ENCODE results near the gene CCDC136.
A peak's percentile ranks its signal among the peaks of the same experiment; 100 is the strongest.

CCDC136 gene

DNA sequence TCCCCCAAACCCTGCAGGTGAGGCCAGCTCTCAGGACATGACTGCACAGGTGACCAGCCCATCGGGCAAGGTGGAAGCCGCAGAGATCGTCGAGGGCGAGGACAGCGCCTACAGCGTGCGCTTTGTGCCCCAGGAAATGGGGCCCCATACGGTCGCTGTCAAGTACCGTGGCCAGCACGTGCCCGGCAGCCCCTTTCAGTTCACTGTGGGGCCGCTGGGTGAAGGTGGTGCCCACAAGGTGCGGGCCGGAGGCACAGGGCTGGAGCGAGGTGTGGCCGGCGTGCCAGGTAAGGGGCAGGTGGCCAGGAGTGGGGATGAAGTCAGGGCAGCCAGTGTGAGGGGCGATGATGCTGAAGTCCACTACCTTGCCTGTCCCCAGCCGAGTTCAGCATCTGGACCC is 62.6 kb downstream of the CCDC136 start:
- no peak for DNase-seq (ENCODE audit: low read depth, low spot score)

DNA sequence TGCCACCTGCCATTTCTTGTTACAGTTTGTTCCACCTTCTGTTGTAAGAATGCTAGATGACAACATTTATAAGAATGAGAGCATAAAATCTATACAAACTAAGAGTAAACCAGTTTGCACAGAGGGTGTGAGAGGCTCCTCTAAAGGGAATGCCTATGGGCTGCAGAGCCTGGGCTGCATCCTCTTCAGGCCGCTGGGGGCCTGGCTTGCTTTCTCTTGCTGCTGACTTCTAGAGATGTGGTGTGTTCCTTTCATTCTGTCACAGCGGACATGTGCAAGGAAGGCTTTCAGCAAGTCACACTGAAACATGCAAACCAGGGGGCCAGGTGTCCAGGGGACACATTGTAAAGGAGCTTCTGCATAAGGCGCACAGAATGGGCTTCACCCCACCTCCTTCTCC is 63.8 kb downstream of the CCDC136 start:
- no peak for DNase-seq (ENCODE audit: low read depth, low spot score)
- H3K4me3 ChIP-seq (ENCODE audit: low read length) = no peak overlapping the region

More for the DNA sequence above, 62.6 kb downstream of the CCDC136 start:
- H3K4me3 ChIP-seq (ENCODE audit: low read length) = no peak overlapping the region

DNA sequence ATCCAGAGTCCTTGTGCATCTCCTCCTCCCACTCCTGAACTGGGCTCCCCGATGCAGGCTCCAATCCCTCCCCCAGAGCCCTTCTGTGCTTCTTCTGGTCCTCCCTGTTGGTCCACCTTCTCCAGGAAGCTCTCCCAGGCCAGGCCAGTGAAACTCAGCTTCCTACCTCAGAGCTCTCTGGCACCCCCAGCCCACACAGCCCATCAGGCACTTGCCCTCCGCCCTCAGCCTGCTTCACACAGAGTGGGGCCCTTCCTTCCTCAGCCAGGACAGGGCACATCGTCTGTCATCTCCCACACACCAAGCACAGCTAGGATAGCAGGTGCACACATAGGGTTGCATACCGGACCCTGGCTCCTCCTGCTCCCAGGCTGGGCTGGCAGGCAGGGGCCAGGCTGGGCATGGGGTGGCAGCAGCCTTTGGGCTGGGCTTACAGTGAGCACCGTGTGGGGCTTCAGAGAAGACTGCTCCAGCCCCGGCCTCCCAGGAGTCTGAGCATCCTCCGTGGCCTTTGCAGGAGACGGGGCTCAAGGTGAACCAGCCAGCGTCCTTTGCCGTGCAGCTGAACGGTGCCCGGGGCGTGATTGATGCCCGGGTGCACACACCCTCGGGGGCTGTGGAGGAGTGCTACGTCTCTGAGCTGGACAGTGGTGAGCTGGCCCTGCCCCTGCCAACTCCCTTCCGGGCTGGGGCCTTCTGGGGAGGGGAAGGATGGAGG is 64.4 kb downstream of the CCDC136 start:
- DNase-seq (ENCODE audit: low read depth, low spot score) = no peak
- no peak overlapping the region for H3K4me3 ChIP-seq (ENCODE audit: low read length)

DNA sequence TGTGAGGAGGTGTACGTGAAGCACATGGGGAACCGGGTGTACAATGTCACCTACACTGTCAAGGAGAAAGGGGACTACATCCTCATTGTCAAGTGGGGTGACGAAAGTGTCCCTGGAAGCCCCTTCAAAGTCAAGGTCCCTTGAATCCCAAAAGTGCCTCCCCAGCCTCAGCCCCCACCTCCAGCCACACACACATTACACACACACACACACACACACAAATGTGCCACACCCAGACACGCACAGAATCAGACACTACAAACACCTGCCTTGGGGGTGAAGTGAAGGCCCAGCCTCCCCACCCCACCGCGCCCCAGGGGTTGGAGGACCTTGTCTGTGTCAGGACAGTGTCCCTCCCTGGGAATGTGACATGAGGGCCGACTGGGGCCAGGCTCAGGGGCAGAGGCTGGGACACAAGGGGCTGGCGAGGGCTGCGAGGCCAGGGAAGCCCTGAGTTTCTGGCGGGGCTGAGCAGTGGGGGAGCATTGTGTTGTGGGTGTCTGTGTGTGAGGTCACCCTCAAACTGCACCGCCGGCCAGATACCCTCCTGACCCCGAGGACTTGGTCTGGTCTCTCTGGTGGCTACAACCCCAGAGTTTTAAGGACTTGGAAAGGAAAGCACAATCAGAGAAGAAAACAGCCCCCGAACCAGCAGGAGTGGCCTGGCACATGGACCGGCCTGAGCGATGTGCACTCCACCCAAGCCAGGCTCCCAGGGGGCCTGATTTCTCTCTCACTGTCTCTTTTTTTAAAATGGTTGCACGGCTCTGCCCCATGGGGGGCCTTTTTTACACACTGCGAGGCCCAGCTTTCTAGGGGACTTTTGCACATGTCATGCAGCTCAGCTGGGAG is 66.8 kb downstream of the CCDC136 start:
- no peak overlapping the region for H3K4me3 ChIP-seq (ENCODE audit: low read length)
- DNase-seq (ENCODE audit: low read depth, low spot score) = no peak

DNA sequence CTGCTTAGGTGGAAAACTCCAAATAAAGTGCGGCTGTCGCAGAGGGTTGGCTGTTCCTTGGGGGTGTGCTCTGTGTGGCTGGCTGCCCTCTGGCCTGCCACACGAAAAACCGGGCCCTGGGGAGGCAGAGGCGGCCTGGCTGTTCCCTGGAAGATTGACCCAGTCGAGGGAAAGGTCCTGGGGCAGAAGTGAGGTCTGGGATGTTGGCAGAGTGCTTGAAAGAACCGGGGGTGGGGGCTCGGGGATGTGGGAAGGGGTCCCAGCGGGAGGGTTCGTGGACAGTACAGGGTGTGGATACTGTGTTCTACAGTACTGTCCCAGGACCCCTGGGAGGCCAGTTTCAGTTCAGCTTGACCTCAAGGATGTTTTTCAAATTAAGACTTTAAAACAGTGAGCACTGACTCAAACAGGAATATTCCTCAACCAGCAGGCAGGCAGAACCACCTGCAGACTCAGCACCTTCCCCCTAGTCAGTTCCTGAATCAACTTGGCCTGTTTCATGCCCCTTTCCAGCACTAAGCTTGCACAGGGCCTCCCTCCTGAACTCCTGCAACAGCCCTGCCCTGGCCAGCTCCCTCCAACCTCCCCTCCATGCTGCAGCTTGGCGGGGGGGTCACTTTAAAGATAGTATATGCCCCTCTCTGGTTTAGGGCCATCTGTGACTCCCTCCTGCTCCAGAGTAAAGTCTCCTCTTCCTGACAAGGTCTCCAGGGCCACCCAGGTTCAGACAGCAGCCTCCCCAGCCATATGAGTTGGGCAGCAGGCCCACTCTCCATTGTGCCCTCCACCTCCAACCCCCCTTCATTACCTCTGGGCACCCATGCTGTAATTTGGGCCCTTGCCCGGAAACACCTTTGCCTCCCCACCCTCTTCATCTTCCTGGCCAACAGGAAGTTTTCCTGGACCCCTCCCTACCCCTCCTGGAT is 67.7 kb downstream of the CCDC136 start:
- no peak overlapping the region for H3K4me3 ChIP-seq (ENCODE audit: low read length)
- no peak for DNase-seq (ENCODE audit: low read depth, low spot score)

DNA sequence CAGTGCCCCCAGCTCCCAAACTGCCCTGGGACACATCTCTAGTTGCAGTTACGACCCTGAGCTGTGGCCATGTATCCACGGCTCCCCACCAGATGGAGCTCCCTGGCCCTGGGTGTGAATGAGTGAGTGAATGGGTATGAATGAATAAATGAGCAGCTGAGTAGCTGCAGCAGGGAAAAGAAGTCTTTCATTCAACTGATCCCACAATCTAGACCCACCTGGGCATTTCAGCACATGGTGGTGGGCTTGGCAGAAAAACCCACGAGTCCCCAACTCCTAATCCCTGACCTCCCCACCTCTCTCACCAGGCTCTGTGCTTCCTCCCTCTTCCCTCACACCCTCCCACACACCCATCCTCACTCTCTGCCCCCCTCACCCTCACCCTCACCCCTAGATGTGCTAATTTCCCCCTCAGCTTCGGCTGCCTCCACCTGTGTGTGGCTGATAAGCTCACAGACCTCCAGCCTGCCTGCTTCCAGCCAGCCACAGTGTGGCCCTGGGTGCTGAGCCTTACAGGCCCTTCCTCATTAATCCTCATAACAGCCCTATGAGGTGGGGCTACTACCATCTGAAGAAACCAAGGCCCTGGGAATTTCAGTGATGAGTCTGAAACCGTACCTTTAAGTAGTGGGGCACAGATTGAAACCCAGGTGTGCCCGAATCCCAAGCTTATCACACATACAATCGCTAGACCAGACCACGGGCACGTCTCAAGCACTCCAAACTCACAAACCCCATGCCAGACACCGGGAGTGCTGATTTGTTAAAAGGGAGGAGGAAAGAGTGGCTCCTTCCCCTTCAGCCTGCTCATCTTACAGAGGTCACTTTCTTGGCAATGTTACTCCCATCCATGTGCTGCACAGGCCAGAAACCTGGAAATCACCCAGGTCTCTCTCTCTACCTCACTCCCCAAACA is 68.6 kb downstream of the CCDC136 start:
- DNase-seq (ENCODE audit: low read depth, low spot score) = peak; percentile 53
- no peak overlapping the region for H3K4me3 ChIP-seq (ENCODE audit: low read length)

DNA sequence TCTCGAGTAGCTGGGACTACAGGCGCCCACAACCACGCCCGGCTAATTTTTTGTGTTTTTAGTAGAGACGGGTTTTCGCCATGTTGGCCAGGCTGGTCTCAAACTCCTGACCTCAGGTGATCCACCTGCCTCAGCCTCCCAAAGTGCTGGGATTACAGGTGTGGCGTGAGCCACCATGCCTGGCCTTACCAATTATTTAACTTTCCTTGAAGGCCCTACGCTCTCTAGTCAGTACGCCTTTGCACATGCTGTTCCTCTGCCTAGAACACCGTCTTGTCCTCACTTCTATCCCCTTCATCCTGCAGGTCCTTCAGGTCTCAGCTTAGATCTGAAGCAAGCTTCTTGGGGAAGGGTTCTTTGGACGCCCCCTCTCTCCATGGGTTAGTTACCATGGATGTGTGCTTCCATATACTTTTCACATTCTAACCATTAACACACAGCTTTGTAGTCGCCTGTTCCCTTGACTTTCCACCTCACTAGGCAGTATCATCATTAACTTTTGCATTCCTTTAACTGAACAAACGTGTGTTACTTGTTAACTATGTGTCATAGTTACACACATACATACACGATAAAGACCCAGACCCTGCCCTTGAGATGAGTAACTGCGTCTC is 70.3 kb downstream of the CCDC136 start:
- DNase-seq (ENCODE audit: low read depth, low spot score) = no peak
- H3K4me3 ChIP-seq (ENCODE audit: low read length) = peak overlapping the region; percentile 78

DNA sequence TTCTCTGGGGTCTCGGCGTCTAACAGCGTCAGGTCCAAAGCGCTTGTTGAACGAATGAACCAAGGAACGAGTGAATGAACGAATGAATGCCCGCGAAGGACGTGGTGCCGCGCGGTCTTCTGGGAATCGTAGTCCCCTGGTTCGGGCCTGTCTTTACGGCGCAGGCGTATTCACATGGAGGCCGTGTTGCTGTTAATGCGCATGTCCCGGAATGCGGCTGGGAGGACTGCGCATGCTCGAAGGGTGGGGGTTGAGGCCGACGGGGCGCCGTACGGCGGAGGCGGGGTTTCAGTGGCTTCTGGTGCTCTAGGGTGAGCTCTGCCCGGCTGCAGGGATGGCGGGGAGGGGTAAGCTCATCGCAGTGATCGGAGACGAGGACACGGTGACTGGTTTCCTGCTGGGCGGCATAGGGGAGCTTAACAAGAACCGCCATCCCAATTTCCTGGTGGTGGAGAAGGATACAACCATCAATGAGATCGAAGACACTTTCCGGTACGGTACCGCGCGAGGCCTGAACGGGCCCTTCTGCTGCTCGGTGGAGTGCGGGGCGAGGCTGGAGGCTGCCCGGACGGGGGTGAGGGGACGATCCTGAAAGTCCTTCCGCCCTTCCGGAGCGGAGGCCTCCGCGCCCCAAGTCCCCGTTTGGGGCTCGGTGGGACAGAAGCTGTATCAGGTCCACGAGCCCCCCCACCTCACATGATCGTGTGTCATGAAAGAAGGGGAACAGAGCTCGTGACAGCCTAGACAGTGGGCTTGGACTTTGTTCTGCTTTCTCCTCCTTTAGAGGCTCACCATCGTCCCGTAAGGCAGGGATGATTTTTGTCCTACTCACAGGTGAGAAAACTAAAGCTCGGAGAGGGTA is 71.0 kb downstream of the CCDC136 start, which contains the start of gene ATP6V1F:
TSS of gene ATP6V1F (plus strand) at position 286 of the 862 bp plus-strand sequence. CDS start at position 335, 49 bp downstream.
- DNase-seq (ENCODE audit: low read depth, low spot score) = peak; percentile 96
- H3K4me3 ChIP-seq (ENCODE audit: low read length) = peak within 1 kb of the TSS; percentile 78

DNA sequence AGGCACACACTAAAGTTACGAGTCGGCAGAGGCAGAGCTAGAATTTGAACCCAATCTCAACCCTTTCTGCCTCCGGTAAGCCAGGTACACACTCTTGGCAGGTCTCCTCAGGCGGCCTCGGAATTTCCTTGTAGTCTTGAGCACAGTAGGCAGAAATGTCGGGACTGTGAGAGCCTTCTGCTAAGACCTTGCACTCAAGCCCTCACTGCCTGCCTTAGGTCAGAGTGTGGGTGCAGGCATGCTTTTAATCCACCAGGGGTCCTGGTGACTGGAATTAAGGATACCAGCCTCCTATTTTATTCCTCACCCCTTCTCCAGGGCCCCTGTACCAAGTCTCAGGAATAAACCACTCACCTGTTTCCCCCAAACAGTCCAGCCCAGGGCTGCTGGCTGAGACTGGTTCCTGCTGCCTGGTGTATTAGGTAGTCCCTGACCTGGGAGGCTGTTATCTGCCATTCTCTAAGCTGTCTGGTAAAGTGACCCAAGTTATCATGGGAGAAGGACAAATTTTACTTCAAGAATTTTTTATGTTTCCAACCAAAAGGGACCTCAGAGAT is 71.7 kb downstream of the CCDC136 start:
- peak; percentile 69 for DNase-seq (ENCODE audit: low read depth, low spot score)
- H3K4me3 ChIP-seq (ENCODE audit: low read length) = peak overlapping the region; percentile 78

DNA sequence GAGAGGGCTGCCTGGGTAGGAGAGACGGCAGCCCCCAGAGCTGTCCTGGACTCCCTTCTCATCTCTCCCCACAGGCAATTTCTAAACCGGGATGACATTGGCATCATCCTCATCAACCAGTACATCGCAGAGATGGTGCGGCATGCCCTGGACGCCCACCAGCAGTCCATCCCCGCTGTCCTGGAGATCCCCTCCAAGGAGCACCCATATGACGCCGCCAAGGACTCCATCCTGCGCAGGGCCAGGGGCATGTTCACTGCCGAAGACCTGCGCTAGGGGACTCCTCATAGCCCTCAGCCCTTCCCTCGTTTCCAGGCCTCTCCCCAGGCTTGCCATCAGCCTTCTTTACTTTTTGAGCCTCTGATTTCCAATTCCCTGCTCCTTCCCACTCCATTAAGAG is 73.5 kb downstream of the CCDC136 start:
- no peak overlapping the region for H3K4me3 ChIP-seq (ENCODE audit: low read length)
- DNase-seq (ENCODE audit: low read depth, low spot score) = no peak

DNA sequence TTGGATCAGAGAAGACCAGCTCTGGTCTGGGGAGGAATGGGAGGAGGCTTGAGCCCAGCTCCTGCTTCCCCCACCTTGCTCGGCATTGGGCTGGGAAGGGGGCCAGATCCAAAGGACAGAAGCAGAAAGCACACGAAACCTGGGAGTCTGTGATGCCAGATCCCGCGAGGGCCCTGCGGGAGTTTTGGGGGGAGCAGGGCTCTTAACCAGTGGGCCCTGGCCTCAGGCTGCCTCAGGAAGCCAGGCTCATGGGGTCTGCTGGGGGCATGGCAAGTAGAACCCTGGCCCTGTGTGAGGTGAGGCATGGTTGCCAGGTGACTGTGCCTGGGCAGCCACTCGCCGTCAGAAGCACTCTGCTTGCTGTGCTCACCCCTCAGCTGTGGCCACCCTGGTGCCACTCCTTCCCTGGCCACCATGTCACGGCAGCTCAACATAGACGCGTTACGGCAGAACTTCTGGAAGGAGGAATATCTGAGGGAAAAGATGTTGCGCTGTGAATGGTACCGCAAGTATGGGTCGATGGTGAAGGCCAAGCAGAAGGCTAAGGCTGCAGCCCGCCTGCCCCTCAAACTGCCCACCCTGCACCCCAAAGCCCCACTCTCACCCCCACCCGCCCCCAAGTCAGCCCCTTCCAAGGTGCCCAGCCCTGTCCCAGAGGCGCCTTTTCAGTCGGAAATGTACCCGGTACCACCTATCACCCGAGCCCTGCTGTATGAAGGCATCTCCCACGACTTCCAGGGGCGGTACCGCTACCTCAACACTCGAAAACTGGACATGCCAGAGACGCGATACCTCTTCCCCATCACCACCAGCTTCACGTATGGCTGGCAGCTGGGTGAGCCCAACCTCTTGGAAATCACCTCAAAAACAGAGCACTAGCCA is 74.5 kb downstream of the CCDC136 start:
- DNase-seq (ENCODE audit: low read depth, low spot score) = no peak
- no peak overlapping the region for H3K4me3 ChIP-seq (ENCODE audit: low read length)

DNA sequence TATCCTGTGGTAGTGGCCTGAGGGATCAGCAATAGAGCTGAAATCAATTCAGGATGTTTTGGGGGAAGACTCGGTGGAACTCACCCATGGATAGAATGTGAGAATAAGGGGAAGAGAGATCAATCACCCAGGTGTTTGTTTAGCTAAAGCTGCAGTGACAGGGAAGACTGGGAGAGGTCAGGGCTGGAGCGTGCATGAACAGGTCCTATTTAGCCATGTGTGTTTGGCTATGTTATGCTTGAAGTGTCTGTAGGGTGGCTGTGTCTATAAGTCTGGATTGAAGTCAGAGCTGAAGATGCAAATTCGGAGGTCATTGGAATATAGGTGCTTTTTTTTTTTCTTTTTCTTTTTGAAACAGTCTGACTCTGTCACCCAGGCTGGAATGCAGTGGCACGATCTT is 75.5 kb downstream of the CCDC136 start:
- no peak overlapping the region for H3K4me3 ChIP-seq (ENCODE audit: low read length)
- DNase-seq (ENCODE audit: low read depth, low spot score) = no peak

DNA sequence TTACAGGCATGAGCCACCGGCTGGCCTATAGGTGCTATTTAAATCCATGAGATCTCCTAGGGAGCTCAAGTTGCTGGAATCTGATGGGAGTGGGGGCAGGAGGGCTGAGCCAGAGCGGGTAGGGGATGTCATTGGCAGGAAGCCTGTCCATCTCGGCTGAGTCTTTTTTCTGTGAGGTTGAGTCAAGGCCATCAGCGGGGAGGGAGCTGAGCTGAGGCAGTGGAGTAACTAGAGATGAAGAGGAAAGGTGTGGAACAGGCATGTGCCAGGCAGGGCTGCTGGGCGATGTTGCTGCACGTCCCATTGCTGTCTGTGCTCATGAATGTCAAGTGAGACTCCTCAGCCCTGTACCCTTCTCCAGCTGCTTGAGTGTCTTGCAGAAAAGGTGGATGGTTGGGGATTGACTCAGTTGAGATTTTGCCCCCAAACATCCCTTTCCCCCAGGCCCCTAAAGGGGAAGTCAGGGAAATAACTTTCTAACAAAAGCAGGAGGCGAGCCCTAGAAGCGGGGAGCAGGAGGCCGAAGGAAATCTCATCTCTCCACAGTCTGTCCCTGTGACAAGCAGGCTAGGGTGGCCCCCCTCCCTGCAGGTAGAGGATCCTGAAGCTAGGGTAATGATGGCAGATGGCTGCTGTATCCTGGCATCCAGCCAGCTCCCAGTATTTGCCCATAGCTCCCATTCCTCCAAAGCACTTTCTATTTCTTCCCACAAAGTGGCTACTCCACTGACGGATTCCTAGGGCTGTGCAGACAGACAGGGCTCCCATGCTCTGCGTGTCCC is 76.3 kb downstream of the CCDC136 start:
- H3K4me3 ChIP-seq (ENCODE audit: low read length) = no peak overlapping the region
- DNase-seq (ENCODE audit: low read depth, low spot score) = no peak

DNA sequence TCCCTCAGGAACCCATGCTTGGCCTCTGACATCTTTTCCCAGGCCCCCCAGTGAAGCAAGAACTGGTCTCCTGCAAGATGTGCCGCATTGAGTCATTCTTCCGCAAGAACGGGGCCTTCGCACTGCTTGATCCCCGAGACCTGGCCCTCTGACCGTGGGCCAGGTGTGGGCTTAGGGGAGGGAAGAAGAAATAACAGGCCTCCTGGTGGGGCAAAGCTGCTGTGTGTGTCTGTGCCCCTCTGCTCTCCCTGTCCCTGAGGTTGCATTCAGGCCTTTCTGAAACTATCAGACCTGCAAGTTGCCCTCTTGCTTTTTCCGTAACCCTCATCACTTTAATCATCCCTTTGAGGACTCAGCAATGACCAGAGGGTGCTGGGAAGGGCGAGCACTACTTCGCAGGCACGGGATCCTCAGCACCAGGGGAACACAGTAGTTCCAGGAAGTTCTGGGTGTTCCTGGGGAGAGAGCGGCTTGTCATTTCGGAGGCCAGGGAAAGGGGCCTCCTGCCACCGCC is 76.9 kb downstream of the CCDC136 start:
- no peak overlapping the region for H3K4me3 ChIP-seq (ENCODE audit: low read length)
- DNase-seq (ENCODE audit: low read depth, low spot score) = no peak
